RWPE1 (cell line): Measurements from ENCODE around the gene CCDC78.

Experiments used
- CTCF ChIA-PET: fragments of 350-600 bp; sonication (Branson Sonifier 250); formaldehyde crosslinking; extraction: SDS; loops from one replicate; lab custom pipeline; 2021; lab: Yijun Ruan, JAX
- POLR2A ChIA-PET: fragments of 400-600 bp; formaldehyde crosslinking; extraction: SDS; loops from one replicate; lab custom pipeline; 2020; ENCODE audit warnings: antibody characterized with exemption; ENCODE audit not compliant: low non-redundant PET; lab: Yijun Ruan, JAX
- DNase-seq: peaks from one replicate; pipeline ENCODE4 v3.0.0; 2012; ENCODE audit warnings: low spot score
- H3K27ac ChIP-seq: fragments of 450-650 bp; 2 replicates; pipeline ENCODE4 v1.5.1; 2017
- CTCF ChIP-seq: fragments of 450-650 bp; conservative IDR thresholded peaks from 2 replicates; pipeline ENCODE4 v1.5.1; 2017; ENCODE audit warnings: low read depth, mild to moderate bottlenecking

CCDC78 gene

GRCh38 chr16:769934-770333, 43.7 kb upstream of the CCDC78 start:
- ChIA-PET POLR2A (no interaction called here), CTCF (interaction anchor here (2.7 kb wide), 1 partner anchor 16 kb away, joined by 7 read pairs; no protein-coding TSS in a partner anchor)
- TF ChIP-seq CTCF: no peak
- DNase-seq: no peak
- no peak overlapping the region for H3K27ac ChIP-seq

- ChIA-PET CTCF (no interaction called here), POLR2A (no interaction called here)
- TF ChIP-seq CTCF: no peak
- no peak overlapping the region for H3K27ac ChIP-seq
- no peak for DNase-seq
Observed at GRCh38 chr16:769184-769784, 43.0 kb upstream of the CCDC78 start.

GRCh38 chr16:768428-768827, 42.2 kb upstream of the CCDC78 start:
- TF ChIP-seq CTCF: no peak
- no peak for DNase-seq
- ChIA-PET CTCF (no interaction called here), POLR2A (no interaction called here)
- no peak overlapping the region; the same call in 1 of the 2 replicates for H3K27ac ChIP-seq

- no peak for TF ChIP-seq CTCF
- ChIA-PET POLR2A (no interaction called here), CTCF (interaction anchor here (0.9 kb wide), 1 partner anchor 26 kb away, joined by 4 read pairs; no protein-coding TSS in a partner anchor)
- H3K27ac ChIP-seq: no peak overlapping the region; the same call in 1 of the 2 replicates
- no peak for DNase-seq
Observed at GRCh38 chr16:767743-768235, 41.5 kb upstream of the CCDC78 start.

GRCh38 chr16:766820-767640, 40.8 kb upstream of the CCDC78 start:
- no peak for TF ChIP-seq CTCF
- POLR2A ChIA-PET: no interaction called here
- CTCF ChIA-PET: interaction anchor here (0.6 to 0.9 kb wide), 2 partner anchors 17 to 26 kb away, joined by 3 to 4 read pairs; no protein-coding TSS in a partner anchor
- DNase-seq: no peak
- H3K27ac ChIP-seq: no peak overlapping the region

- no peak for TF ChIP-seq CTCF
- no peak for DNase-seq
- ChIA-PET POLR2A (no interaction called here), CTCF (no interaction called here)
- H3K27ac ChIP-seq: peak overlapping the region; percentile 24; the same call in 1 of the 2 replicates
Observed at GRCh38 chr16:766008-766819, 40.0 kb upstream of the CCDC78 start.
